ENCODE measurements around the gene NCAM1.

NCAM1 gene

DNA sequence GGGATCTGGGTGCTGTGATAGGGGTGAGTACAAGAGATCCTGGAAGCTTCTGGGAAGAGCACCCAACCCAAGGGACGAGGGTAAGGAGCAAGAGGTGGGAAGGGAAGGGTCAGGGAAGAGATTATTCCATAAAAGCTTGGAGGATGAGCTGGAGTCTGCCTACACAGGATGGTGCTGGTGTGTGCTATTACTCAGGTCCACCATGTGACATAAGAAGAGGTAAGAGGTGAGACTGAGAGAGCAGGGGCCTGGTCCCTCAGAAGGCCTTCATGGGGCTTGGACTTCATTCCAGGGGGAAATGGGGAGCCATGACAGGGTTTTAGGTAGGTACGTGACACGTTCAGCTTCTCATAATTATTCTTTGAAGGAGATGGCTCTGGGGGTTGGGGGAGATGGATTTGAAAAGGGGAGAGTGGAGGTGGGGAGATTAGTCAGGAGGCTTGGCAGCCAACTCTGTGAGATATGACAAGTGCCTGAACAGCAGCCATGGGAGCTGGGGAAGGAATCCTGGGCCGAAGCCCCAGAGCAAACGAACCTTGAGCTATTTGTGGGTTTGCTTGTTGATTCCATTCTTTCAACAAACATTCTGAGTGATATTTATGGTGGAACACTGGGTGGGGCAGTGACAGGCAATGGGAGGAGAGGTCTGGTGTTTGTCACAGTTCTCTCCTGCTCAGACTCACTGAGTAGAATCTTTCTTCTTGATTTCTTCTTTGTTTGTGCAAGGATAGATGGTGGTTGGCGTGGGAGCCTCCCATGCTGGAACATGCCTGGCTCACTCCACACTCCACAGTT lies 11.2 kb upstream of the NCAM1 start:
- Histone ChIP-seq H3K27me3 (no peaks in the 10 kb centered on the region), H3K36me3 (no peaks in the 10 kb centered on the region), H3K9me3 (no peaks in the 10 kb centered on the region), H3K4me1 (no peaks in the 10 kb centered on the region), H3K4me3 (ENCODE audit: low read depth, low read length) (no peak overlapping the region)
- TF ChIP-seq, protein P1, sequence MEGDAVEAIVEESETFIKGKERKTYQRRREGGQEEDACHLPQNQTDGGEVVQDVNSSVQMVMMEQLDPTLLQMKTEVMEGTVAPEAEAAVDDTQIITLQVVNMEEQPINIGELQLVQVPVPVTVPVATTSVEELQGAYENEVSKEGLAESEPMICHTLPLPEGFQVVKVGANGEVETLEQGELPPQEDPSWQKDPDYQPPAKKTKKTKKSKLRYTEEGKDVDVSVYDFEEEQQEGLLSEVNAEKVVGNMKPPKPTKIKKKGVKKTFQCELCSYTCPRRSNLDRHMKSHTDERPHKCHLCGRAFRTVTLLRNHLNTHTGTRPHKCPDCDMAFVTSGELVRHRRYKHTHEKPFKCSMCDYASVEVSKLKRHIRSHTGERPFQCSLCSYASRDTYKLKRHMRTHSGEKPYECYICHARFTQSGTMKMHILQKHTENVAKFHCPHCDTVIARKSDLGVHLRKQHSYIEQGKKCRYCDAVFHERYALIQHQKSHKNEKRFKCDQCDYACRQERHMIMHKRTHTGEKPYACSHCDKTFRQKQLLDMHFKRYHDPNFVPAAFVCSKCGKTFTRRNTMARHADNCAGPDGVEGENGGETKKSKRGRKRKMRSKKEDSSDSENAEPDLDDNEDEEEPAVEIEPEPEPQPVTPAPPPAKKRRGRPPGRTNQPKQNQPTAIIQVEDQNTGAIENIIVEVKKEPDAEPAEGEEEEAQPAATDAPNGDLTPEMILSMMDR (IDR thresholded peaks at IDR 0.05; ENCODE audit: low read depth, low read length) = no peak
- no peak for DNase-seq

DNA sequence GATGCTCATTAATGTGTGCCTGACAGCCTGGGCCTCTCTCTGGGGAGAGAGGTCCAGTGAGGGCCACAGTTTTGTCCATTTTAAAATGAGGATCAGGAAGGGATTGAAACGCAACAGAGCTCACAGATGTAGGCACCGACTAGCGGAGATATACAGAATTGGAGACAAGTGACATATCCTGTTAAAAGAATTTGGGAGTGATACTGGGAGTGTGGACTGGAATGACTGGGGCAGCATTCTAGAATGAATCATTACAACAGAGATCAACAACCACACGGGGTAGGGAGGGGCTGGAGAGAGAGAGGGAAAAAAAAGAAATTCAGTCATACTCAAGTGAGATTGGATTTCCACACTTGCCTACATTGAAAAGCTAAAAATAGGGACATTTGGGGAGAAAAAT lies 2.5 kb upstream of the NCAM1 start:
- no peak for DNase-seq
- no peaks in the 10 kb centered on the region for H3K9me3 ChIP-seq
- peaks cover 3% of the 10 kb centered on the region; the same call in 1 of the 2 replicates for H3K4me1 ChIP-seq
- no peaks in the 10 kb centered on the region for H3K27me3 ChIP-seq
- TF ChIP-seq, protein P1 (IDR thresholded peaks at IDR 0.05; ENCODE audit: low read depth, low read length) = peak; percentile 53
- no peaks in the 10 kb centered on the region for H3K36me3 ChIP-seq
- H3K4me3 ChIP-seq (ENCODE audit: low read depth, low read length) = no peak overlapping the region

DNA sequence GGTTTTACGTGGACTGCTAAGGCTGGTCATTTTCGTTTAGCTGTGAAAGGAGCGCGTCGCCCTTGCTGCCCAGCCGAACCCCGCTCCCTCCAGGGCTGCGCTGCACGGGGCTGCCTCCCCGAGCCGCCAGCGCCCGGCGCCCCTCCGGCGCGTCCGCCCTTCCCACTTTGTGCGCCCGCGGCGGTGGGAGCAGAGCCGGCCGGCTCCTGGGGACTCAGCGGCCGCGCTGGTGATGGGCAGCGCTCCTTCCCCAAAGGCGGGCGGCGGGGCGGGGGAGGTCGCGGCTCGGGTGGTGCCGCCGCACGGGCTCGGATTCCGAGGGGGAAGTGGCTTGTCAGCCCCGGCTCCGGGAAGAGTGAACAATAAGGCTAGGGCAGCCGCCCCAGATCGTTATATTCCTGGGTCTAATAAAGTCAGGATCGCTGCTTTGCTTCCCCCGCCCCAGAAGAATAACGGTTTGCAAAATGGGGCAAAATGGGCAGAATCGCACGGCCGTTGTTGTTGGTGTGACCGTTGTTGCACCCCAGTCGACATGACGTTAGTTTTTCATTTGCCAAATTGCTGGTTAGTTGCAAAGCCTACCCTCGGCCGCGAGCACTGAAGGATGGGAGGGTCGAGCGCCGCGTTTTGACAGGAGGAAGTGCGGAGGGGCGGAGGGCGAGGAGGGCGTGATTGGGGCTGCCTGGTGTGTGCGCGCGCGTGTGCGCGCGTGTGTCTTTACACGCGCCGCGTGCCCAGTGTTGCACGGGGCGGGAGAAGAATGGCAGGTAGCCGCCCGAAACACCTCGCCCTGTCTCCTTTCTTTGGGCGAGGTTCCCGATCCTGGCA lies 745 bp downstream of the NCAM1 start:
- DNase-seq = peak; percentile 75
- H3K4me3 ChIP-seq (ENCODE audit: low read depth, low read length) = peak overlapping the region; percentile 87
- H3K27me3 ChIP-seq = no peaks in the 10 kb centered on the region

DNA sequence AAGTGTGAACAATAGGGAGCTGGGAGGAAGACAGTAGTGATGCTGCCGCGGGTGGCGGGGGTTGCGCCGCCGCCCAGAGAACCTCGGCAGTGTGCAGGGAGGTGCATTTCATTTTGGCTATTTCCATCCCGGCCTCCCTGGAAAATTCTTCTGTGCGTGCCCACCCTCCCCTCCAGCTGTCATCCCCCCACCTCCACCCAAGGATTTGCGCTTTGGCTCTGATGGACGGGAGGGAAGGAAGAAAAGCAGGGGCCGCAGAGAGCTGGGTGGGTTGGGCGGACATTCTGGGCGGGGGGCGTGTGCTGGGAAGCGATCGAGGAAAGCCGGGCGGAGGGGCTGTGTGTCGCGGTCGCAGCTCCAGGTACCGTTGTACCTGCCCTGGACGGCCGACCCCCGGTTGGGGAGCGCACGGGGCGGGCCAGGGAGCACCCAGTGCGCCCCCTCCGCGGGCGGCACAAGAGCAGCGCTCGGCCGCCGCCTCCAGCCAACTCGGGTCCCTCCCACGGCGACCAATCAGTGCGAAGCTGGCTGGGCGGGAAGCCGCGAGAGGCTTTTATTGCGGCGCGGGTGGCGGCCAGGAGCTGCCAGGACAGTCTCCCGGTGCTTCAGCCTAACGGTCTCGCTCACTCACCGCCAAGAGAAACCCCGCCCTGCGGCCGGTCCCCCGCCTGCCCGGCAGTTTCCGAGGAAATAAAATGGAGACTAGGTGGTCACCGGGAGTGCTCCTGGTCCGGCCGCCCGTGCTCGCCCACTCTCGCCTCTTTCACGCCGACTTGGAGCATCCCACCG lies 1.6 kb downstream of the NCAM1 start:
- peaks cover 27% of the 10 kb centered on the region for H3K4me1 ChIP-seq
- H3K9me3 ChIP-seq = no peaks in the 10 kb centered on the region
- no peaks in the 10 kb centered on the region for H3K36me3 ChIP-seq
- peak overlapping the region; percentile 87 for H3K4me3 ChIP-seq (ENCODE audit: low read depth, low read length)
- DNase-seq = peak; percentile 94
- no peaks in the 10 kb centered on the region for H3K27me3 ChIP-seq
- TF ChIP-seq, protein P1 (IDR thresholded peaks at IDR 0.05; ENCODE audit: low read depth, low read length) = no peak

More for the DNA sequence above, 745 bp downstream of the NCAM1 start:
- TF ChIP-seq, protein P1 (IDR thresholded peaks at IDR 0.05; ENCODE audit: low read depth, low read length) = no peak
- Histone ChIP-seq H3K36me3 (no peaks in the 10 kb centered on the region), H3K4me1 (peaks cover 23% of the 10 kb centered on the region), H3K9me3 (no peaks in the 10 kb centered on the region)

DNA sequence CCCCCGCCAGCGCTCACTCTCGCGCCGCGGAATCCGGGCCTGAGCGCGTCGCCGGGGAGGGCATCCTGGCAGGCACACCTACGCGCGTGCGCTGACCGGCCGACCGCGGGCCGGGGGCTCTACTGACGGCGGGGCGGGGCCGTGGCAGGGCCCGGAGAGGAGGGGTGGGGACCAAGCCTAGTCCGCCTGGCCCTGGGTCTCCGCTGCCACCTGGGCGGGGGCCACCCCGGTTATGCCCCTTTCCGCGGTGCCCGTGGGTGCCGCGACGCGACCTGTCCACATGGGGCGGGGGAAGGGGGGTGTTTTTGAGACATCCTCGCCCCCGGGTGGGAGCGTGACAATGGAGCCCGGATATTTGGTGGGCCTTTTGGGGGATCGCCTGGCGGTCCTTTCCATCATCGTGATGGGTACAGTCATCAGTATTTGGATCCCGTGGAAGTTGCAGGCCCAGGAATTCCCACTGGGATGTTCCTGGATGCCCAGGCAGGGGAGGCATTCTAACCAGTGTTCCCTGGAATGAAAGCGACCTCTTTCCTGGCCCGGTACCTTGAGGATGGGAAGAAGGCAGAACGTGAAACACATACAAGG lies 2.2 kb downstream of the NCAM1 start:
- Histone ChIP-seq H3K36me3 (no peaks in the 10 kb centered on the region), H3K4me3 (ENCODE audit: low read depth, low read length) (peak overlapping the region; percentile 87), H3K27me3 (no peaks in the 10 kb centered on the region), H3K4me1 (peaks cover 34% of the 10 kb centered on the region), H3K9me3 (no peaks in the 10 kb centered on the region)
- DNase-seq = peak; percentile 72
- TF ChIP-seq, protein P1 (IDR thresholded peaks at IDR 0.05; ENCODE audit: low read depth, low read length) = peak; percentile 7; the same call in 1 of the 2 replicates

Data from BE2C (cell line).